HepG2 (cell line): ENCODE measurements around the gene TSNAXIP1. TPM values are rescaled to one million over a fixed set of nuclear protein-coding genes. Genes with fewer than 3 reads are reported as not detected.

ENCODE experiments used
- BCL3 ChIP-seq: sonication (generic); formaldehyde crosslinking; IDR thresholded peaks from 2 replicates; pipeline ENCODE4 v1.5.1; 2020; ENCODE audit warnings: mild to moderate bottlenecking, missing genetic modification reagents, moderate library complexity
- KDM1A ChIP-seq: IDR thresholded peaks from 2 replicates; pipeline ENCODE4 v1.6.1; 2016; ENCODE audit warnings: missing compliant biosample characterization
- KLF16 ChIP-seq, 2 experiments: sonication (generic) in 1 of 2; formaldehyde crosslinking in 1 of 2; IDR thresholded peaks; 2 replicates each; pipeline versions ENCODE4 v1.6.1 to v1.8.0; 2016 to 2023; ENCODE audit warnings: missing genetic modification reagents in 2 of 2, missing compliant biosample characterization in 1 of 2
- NFE2L2 ChIP-seq: fragments of 150-350 bp; IDR thresholded peaks from 2 replicates; pipeline ENCODE4 v1.6.1; 2014; ENCODE audit warnings: low read length
- PPARG ChIP-seq: conservative IDR thresholded peaks from 2 replicates; pipeline ENCODE4 v1.6.1; 2016; ENCODE audit warnings: missing biosample characterization, missing genetic modification reagents
- PRDM15 ChIP-seq: sonication (generic); formaldehyde crosslinking; IDR thresholded peaks from 2 replicates; pipeline ENCODE4 v1.4.0; 2020; ENCODE audit warnings: missing genetic modification reagents
- RAD51 ChIP-seq: fragments of 450-650 bp; IDR thresholded peaks from 2 replicates; pipeline ENCODE4 v1.6.1; 2016; ENCODE audit warnings: borderline replicate concordance
- SKIL ChIP-seq: sonication (generic); formaldehyde crosslinking; IDR thresholded peaks from 2 replicates; pipeline ENCODE4 v1.8.0; 2022; ENCODE audit warnings: missing genetic modification reagents, mild to moderate bottlenecking, moderate library complexity, borderline replicate concordance
- SSRP1 ChIP-seq: IDR thresholded peaks from 2 replicates; pipeline ENCODE4 v1.6.1; 2016; ENCODE audit warnings: control low read depth
- TOE1 ChIP-seq: sonication (generic); formaldehyde crosslinking; IDR thresholded peaks from 2 replicates; pipeline ENCODE4 v1.4.0; 2020; ENCODE audit warnings: mild to moderate bottlenecking, missing genetic modification reagents
- ZBTB10 ChIP-seq: sonication (generic); formaldehyde crosslinking; IDR thresholded peaks from 2 replicates; pipeline ENCODE4 v1.4.0; 2020; ENCODE audit warnings: missing genetic modification reagents, borderline replicate concordance
- ZBTB14 ChIP-seq: sonication (generic); formaldehyde crosslinking; IDR thresholded peaks from 2 replicates; pipeline ENCODE4 v1.4.0; 2020; ENCODE audit warnings: missing genetic modification reagents
- ZBTB43 ChIP-seq: sonication (generic); formaldehyde crosslinking; conservative IDR thresholded peaks from 2 replicates; pipeline ENCODE4 v1.4.0; 2020; ENCODE audit warnings: missing genetic modification reagents
- ZNF44 ChIP-seq: sonication (generic); formaldehyde crosslinking; IDR thresholded peaks from 2 replicates; pipeline ENCODE4 v1.5.1; 2020; ENCODE audit warnings: mild to moderate bottlenecking, missing genetic modification reagents
- ZNF546 ChIP-seq: sonication (generic); formaldehyde crosslinking; conservative IDR thresholded peaks from 2 replicates; pipeline ENCODE4 v1.8.1; 2023; ENCODE audit warnings: mild to moderate bottlenecking, missing genetic modification reagents
- ZNF772 ChIP-seq: sonication (generic); formaldehyde crosslinking; IDR thresholded peaks from 2 replicates; pipeline ENCODE4 v1.5.0; 2020; ENCODE audit warnings: mild to moderate bottlenecking, missing genetic modification reagents
- polyA plus RNA-seq, 8 experiments: library from polyadenylated mRNA; depleted of rRNA in 3 of 8; stranded (reverse) in 7 of 8; unstranded in 1 of 8; fragments of >200 nt; fragmentation: Illumina TruSeq in 4 of 8; extraction: Trizol in 4 of 8; gene quantifications; 2 replicates each; pipeline versions ENCODE4 v1.2.1 to v1.2.3, GENCODE V29; 2011 to 2016; ENCODE audit warnings: low read depth in 4 of 8, missing spikeins in 1 of 8, mixed read lengths in 1 of 8; ENCODE audit not compliant: insufficient read depth in 1 of 8
- total RNA-seq, 5 experiments: library from RNA; depleted of rRNA; stranded (reverse); fragments of >200 nt; fragmentation: Illumina TruSeq; extraction: Trizol; gene quantifications; 2 replicates each; pipeline ENCODE4 v1.2.3, GENCODE V29; 2016; ENCODE audit warnings: low read depth in 1 of 5

The TSNAXIP1 gene
- total and polyA plus RNA-seq, 2 of the 13 experiments (the other 11 are each of a cell fraction or from before 2014, with no cell fraction given) = 0.37 to 0.86 TPM

- TF ChIP-seq ZNF44 (peak; percentile 55; the same call in 1 of the 2 replicates), PRDM15 (no peak), PPARG (CRISPR knock-in tag) (peak; percentile 71; the same call in 1 of the 2 replicates), TOE1 (CRISPR knock-in tag) (no peak), SSRP1 (CRISPR knock-in tag) (0 out of 2 replicates have a peak, but pooled peaks have one; percentile 57), KLF16 (CRISPR knock-in tag; IDR thresholded peaks at IDR 0.05) (peak in 1 of 2 experiments; percentile 73; a peak in 1 of 4 replicates), SKIL (CRISPR knock-in tag) (peak; percentile 52; the same call in 1 of the 2 replicates), ZNF546 (no peak), KDM1A (CRISPR knock-in tag) (no peak), NFE2L2 (no peak; the same call in 1 of the 2 replicates), ZBTB14 (CRISPR knock-in tag) (no peak), BCL3 (0 out of 2 replicates have a peak, but pooled peaks have one; percentile 67), ZBTB43 (CRISPR knock-in tag) (peak; percentile 95), ZBTB10 (CRISPR knock-in tag) (no peak), RAD51 (no peak), ZNF772 (CRISPR knock-in tag) (peak; percentile 55; the same call in 1 of the 2 replicates)
Measured at GRCh38 chr16:67857547-67858233, 51.0 kb downstream of the TSNAXIP1 start (continued).
